Muscle of arm (tissue), 14 donors: ENCODE results near the gene FGF23. TPM values are rescaled to one million over a fixed set of nuclear protein-coding genes. Genes with fewer than 3 reads are reported as not detected.
A peak's percentile ranks its signal among the peaks of the same experiment; 100 is the strongest.
"Not testable (repeated sequence)": the region's sequence is repeated elsewhere in the genome, so short reads cannot be mapped to it uniquely, and the experiment has no call there.

Experiments
- DNase-seq: peaks from one replicate; pipeline ENCODE4 v3.0.0-alpha.2; 2013
- long read RNA-seq, 11 donors: transcript quantifications; one replicate each; lab custom pipeline, GENCODE V29; 2026
- polyA plus RNA-seq, 12 donors: library from polyadenylated mRNA; unstranded; fragments of 120-200 nt; gene quantifications; one replicate each; pipeline ENCODE4 v1.2.1, GENCODE V29; 2013; ENCODE audit not compliant: insufficient read length in 12 of 12

FGF23 gene
- under 1 TPM in 10 of 12 donors, not detected in 2; 0.05 to 0.21 (median 0.13) TPM for polyA plus RNA-seq
- long read RNA-seq, donor 1, partial matches to known transcripts: 0 of 3 reads
- long read RNA-seq, donor 1, other reads (novel, unspliced or antisense): 0 of 3 reads
- long read RNA-seq, donor 2: 0 reads
- long read RNA-seq, donor 3: 0 reads
- long read RNA-seq, donor 4: 0 reads
- long read RNA-seq, donor 5: 0 reads
- long read RNA-seq, donor 6: 0 reads
- long read RNA-seq, donor 7: 0 reads
- long read RNA-seq, donor 8: 0 reads
- long read RNA-seq, donor 9: 0 reads
- long read RNA-seq, donor 10: 0 reads
- long read RNA-seq, donor 11: 0 reads

- peak; percentile 40 for DNase-seq
These were observed at the start of gene FGF23 for GRCh38 chr12:4379405-4379804. Gene FGF23, minus strand, starts transcription at chr12:4379712. Its CDS starts 130 bp downstream, at chr12:4379582.

GRCh38 chr12:4424422-4424821 is 44.9 kb upstream of the FGF23 start:
- DNase-seq: no peak

- no peak for DNase-seq
These were observed 44.1 kb upstream of the FGF23 start for GRCh38 chr12:4423528-4424195.

- no peak for DNase-seq
These were observed 43.5 kb upstream of the FGF23 start for GRCh38 chr12:4422985-4423384.

GRCh38 chr12:4421590-4422031 is 42.1 kb upstream of the FGF23 start:
- no peak for DNase-seq

GRCh38 chr12:4420138-4420670 is 40.7 kb upstream of the FGF23 start:
- no peak for DNase-seq

- DNase-seq: no peak
These were observed 39.4 kb upstream of the FGF23 start for GRCh38 chr12:4418913-4419312.

- DNase-seq: no peak
These were observed 38.4 kb upstream of the FGF23 start for GRCh38 chr12:4417936-4418335.

- DNase-seq: no peak
These were observed 37.9 kb upstream of the FGF23 start for GRCh38 chr12:4417455-4417854.

- no peak for DNase-seq
These were observed 36.8 kb upstream of the FGF23 start for GRCh38 chr12:4416276-4416675.

- no peak for DNase-seq
These were observed 33.0 kb upstream of the FGF23 start for GRCh38 chr12:4412465-4412864.

GRCh38 chr12:4412056-4412455 is 32.5 kb upstream of the FGF23 start:
- DNase-seq: no peak

GRCh38 chr12:4407136-4407535 is 27.6 kb upstream of the FGF23 start:
- no peak for DNase-seq

GRCh38 chr12:4404877-4405637 is 25.5 kb upstream of the FGF23 start:
- DNase-seq: not testable (repeated sequence)

- DNase-seq: no peak
These were observed 23.5 kb upstream of the FGF23 start for GRCh38 chr12:4402996-4403395.

- no peak for DNase-seq
These were observed 21.6 kb upstream of the FGF23 start for GRCh38 chr12:4401117-4401516.

GRCh38 chr12:4395818-4396217 is 16.3 kb upstream of the FGF23 start:
- no peak for DNase-seq

- no peak for DNase-seq
These were observed 13.7 kb upstream of the FGF23 start for GRCh38 chr12:4393211-4393610.

- DNase-seq: no peak
These were observed 12.8 kb upstream of the FGF23 start for GRCh38 chr12:4392223-4392742.

- no peak for DNase-seq
These were observed 9.2 kb upstream of the FGF23 start for GRCh38 chr12:4388662-4389061.

GRCh38 chr12:4388032-4388431 is 8.5 kb upstream of the FGF23 start:
- DNase-seq: no peak

- DNase-seq: no peak
These were observed 8.1 kb upstream of the FGF23 start for GRCh38 chr12:4387607-4388006.
